Superior temporal gyrus (tissue), 1 donor: Measurements from ENCODE around the gene MYO9B.
"Not testable (repeated sequence)": the region's sequence is repeated elsewhere in the genome, so short reads cannot be mapped to it uniquely, and the experiment has no call there.

Experiments
- DNase-seq: peaks from one replicate; pipeline ENCODE4 v3.0.0-alpha.2; 2016; ENCODE audit errors: extremely low spot score

The MYO9B gene

GRCh38 chr19:17183858-17184321 is 108.3 kb downstream of the MYO9B start:
- no peak for DNase-seq

DNA sequence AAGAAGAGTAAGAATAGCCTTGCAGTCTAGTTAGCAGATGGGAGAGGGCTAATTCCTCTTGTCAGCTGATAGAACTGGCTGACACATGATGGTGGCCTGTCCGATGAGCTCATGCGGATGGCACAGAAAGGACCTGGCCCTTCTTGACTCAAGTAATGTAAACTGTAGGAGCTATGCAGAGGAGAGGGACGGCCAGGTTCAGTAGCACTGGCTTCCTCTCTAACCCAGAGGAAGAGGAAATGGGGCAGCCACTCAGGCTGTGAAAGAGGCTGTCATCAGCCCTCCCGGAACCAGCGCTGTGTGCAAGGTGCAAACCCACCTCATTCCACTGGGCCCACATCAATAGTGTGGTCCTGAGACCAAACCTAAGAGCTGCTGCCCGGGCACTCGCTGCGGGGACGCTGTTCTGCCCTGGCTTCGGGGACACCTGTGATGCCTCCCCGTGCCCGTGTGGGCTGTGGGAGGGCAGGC is 108.8 kb downstream of the MYO9B start:
- DNase-seq = peak; percentile 4

DNA sequence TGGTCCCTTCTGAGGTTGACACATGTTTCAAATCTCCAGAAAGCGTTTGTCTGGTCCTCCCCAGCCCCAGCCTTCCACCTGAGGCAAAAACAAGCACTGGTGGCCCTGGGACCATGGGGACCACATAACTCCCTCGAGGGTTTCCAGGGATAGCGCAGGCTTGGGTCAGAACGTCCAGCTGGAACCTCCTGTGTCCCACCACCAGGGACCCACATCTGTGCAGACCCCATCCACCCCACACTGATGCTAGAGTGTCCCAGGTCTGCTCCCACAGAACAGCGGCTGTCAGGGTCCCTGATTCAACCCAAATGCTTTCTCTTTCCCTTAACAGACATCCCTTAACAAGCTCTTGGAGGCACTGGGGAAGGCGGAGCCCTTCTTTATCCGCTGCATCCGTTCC is 110.0 kb downstream of the MYO9B start:
- no peak for DNase-seq

- DNase-seq = not testable (repeated sequence)
Observed at GRCh38 chr19:17191736-17192135, 116.2 kb downstream of the MYO9B start.

DNA sequence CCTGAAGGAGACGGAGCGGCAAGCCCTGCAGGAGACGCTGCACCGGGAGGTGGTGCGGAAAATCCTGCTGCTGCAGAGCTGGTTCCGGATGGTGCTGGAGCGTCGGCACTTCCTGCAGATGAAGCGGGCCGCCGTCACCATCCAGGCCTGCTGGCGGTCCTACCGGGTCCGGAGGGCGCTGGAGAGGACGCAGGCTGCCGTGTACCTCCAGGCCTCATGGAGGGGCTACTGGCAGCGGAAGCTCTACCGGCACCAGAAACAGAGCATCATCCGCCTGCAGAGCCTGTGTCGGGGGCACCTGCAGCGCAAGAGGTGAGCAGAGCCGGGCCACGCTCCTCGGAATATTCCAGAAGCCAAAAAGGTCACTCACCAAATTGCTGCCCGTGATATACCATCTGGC is 117.2 kb downstream of the MYO9B start:
- DNase-seq = no peak

GRCh38 chr19:17194608-17195007 is 119.0 kb downstream of the MYO9B start:
- DNase-seq = no peak

DNA sequence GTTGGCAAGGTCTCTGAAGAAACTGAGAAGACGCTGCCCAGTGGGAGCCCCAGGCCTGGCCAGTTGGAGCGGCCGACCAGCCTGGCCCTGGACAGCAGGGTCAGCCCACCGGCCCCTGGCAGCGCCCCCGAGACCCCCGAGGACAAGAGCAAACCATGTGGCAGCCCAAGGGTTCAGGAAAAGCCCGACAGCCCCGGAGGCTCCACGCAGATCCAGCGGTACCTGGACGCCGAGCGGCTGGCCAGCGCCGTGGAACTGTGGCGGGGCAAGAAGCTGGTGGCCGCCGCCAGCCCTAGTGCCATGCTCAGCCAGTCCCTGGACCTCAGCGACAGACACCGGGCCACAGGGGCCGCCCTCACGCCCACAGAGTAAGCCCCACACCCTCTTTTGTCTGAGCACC is 119.5 kb downstream of the MYO9B start:
- DNase-seq = no peak

GRCh38 chr19:17196610-17197009 is 121.0 kb downstream of the MYO9B start:
- no peak for DNase-seq

- DNase-seq = no peak
Observed at GRCh38 chr19:17197666-17198065, 122.1 kb downstream of the MYO9B start.

- no peak for DNase-seq
Observed at GRCh38 chr19:17200408-17201079, 125.0 kb downstream of the MYO9B start.

DNA sequence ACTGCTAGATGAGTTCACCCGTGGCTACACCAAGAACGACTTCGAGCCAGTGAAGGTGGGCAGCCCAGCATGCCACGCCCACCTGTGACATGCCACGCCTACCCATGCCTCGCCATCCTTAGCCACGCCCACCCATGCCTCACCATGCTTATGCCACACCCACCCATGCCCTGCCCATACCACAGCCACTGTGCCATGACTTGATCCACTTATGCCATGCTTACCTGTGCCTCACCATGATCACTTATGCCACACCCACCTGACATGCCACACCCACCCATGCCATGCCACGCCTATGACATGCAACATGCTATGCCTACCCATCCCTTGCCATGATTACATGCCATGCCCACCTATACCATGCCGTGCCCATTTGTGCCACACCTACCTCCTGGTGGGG is 126.7 kb downstream of the MYO9B start:
- DNase-seq = no peak

DNA sequence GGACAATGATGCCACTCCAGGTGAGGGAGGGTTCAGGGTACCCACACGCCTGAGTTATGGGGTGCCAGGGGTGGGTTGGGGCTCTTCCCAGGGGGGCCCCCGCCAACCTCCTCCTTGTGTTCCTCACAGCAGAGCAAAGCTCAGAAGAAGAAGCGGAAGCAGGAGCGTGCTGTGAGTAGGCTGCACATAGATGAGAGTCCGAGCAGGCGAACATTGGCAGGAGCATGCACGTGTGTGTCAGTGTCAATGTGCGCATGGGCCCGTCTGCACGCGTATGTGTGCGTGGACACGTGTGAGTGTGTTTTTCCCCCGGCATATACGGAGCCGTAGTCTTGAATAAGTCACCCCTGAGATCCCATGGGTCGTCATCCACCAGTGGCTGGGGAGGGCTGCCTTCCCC is 127.1 kb downstream of the MYO9B start:
- DNase-seq = no peak

DNA sequence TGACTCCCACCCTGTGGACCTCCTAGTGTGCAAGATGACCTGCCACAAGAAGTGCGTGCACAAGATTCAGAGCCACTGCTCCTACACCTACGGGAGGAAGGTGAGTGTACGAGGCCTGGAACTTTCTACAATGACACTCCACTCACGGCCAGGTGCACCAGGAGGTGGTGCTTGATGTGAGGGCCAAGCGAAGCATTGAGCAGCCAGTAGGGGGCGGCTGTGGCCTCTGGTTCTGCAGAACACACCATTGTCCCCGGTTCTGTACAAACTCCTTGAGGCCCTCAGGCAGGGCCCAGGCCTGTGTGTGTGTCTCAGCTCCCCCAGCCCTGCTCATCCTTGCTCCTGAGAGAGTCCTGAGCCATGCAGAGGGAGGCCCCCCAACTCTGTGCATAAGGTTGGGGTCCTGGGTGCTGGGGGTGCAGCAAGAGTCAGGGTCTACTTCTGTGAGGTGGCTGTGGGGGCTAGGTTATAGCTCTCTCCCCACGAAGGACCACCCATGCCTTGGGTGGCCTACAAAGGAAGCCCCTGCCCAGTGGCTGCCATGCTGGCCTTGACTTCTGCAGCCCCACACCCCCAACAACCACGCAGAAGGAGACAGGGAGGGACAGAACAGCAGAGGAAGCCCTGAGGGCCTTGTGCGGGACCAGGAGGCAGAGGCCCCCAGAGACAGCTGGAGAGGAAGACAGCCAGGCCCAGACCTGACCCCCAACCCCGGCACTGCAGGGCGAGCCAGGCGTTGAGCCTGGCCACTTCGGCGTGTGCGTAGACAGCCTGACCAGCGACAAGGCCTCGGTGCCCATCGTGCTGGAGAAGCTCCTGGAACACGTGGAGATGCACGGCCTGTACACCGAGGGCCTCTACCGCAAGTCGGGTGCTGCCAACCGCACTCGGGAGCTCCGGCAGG is 129.9 kb downstream of the MYO9B start:
- peak; percentile 54 for DNase-seq

DNA sequence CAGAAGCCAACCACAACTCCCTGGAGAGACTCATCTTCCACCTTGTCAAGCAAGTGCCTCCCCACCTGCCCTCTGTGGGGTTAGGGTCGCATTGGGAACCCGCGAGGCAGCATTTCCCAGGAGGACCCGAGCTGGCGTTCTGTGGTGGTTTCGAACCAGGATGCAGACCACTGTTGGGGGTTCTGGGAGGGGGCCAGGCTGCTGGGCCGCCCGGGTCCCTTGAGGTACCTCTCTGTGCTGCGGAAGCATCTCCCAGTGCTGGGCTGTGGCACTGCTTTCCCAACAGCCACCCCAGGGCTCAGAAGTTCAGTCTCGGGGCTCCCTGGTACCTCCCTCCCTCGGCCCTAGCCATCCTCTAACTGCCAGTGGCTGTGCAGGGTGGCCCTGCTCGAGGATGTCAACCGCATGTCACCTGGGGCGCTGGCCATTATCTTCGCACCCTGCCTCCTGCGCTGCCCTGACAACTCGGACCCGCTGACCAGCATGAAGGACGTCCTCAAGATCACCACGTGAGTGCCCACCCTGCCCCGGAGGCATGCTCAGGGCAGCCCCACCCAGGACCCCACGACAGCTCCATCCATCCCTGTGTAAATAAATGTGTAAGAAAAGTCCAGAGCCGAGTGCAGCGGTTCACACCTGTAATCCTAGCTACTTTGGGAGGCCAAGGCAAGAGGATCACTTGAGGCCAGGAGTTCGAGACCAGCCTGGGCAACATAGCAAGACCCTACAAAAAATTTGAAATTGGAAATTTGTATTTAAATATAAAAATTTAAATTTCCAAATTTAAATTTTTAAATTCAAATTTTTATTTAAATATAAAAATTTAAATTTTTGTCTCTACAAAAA is 131.4 kb downstream of the MYO9B start:
- no peak for DNase-seq

GRCh38 chr19:17209126-17210036 is 133.8 kb downstream of the MYO9B start:
- no peak for DNase-seq

DNA sequence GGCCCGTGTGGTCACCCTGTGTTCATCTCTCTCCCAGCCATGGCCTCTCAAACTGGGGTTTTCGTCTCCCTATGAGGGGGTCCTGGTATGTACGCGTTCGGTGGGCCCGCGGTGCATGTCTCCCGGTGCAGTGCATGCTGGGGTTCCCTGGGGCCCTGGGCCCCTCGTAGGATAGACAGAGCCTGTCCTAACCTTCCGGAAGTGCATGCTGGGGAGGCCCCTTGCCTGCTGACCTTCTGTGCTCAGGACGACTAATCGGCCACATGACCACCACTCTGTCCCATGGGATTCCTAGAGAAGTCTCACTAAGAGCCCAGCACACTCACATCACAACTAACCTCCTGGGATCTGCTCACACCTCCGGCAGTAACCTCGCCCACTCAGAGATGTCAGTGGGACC is 134.7 kb downstream of the MYO9B start:
- DNase-seq = no peak

DNA sequence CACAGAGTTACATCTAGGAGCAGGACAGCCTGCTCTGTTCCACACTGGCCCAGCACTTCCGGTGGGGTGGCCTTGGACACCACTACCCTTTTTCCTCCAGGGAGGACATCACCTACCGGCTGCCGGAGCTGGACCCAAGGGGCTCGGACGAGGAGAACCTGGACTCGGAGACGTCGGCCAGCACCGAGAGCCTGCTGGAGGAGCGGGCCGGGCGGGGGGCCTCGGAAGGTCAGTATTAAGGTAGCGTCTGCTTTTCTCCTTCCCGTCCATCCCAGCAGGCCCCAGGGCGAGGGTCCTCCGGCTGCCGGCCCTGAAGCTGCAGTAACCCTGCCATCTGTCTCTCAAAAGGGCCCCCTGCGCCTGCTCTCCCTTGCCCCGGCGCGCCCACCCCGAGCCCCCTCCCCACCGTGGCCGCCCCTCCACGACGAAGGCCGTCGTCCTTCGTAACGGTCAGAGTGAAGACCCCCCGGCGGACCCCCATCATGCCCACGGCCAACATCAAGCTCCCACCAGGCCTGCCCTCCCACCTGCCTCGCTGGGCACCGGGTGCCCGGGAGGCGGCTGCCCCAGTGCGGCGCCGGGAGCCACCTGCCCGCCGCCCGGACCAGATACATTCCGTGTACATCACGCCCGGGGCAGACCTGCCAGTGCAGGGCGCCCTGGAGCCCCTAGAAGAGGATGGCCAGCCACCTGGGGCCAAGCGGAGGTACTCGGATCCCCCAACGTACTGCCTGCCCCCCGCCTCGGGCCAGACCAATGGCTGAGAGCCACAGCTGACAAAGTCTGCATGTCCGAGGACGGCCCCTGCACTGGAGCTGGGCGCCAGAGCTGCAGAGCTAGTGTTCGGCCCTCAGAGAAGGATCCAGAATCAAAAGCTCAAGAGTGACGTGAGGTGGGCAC is 136.2 kb downstream of the MYO9B start:
- DNase-seq = no peak

DNA sequence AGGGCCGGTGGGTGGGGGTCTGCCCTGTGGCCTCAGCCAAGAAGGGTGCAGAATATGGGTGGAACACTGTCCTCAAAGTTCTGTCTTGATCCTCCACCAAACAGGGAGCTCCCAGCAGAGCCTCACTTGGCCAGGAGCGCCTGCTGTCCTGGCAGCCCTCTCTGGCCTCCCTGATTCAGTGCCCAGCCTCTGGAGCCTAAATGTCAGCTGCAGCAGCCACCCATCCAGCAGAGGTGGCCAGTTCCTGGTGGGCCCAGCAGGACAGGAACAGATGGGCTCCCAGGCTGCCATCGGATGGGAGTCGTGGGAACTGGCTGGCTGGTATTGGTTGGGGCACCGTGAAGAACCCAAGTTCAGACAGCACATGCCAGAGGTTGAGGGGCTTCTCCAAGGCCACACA is 137.8 kb downstream of the MYO9B start:
- no peak for DNase-seq

DNA sequence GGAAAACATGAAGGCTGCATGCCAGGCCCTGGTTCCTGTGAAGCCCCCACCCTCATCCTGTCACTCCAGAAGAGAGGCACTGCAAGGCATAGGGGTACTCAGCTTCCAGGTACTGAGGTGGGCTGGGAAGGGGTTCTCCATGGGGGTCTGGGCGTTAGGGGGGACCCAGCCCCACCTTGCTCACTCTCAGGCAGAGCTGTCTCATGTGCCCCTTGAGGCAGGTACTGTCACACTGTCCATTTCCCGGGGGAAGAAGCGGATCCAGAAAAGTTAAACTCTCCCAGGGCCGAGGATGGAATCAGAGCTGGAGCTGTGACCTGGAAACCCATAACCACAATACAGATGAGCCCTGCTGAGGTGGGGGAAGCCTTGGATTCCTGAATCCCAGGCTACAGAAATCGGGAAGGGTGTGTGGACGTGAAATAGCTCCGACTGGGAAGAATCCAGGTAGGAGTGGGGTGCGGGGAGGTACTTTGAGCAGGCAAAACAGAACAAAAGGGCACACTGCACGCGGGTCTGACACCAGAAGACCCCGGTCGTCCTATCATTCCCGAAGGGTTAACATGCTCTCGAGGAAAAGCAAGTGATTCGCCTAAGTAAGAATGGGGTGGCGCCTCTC is 139.0 kb downstream of the MYO9B start:
- no peak for DNase-seq
